Loucy (cell line): Measurements from ENCODE around the gene ATAD5.

Experiments used
- H2AFZ ChIP-seq: fragments of 200-600 bp; sonication (generic); 2 replicates; pipeline ENCODE4 v1.6.0; 2016; ENCODE audit warnings: antibody characterized with exemption, mild to moderate bottlenecking, low read length, moderate library complexity
- H3F3A ChIP-seq: fragments of 200-600 bp; 2 replicates; pipeline ENCODE4 v1.6.0; 2016; ENCODE audit warnings: antibody characterized with exemption, low read depth, mild to moderate bottlenecking
- H3K27me3 ChIP-seq: fragments of 200-600 bp; sonication (generic); 2 replicates; pipeline ENCODE4 v1.6.1; 2014; ENCODE audit warnings: low read length, mild to moderate bottlenecking; ENCODE audit not compliant: insufficient read depth, poor library complexity, severe bottlenecking
- H3K36me3 ChIP-seq: fragments of 200-600 bp; sonication (generic); 2 replicates; pipeline ENCODE4 v1.6.1; 2016; ENCODE audit warnings: low read length; ENCODE audit not compliant: insufficient read depth
- H3K4me1 ChIP-seq: fragments of 200-600 bp; sonication (generic); 2 replicates; pipeline ENCODE4 v1.5.1; 2014; ENCODE audit warnings: low read length, mild to moderate bottlenecking; ENCODE audit not compliant: insufficient read depth, poor library complexity, severe bottlenecking
- H3K4me2 ChIP-seq: fragments of 200-600 bp; sonication (generic); 2 replicates; pipeline ENCODE4 v1.6.0; 2014; ENCODE audit warnings: antibody characterized with exemption, low read length, low read depth, mild to moderate bottlenecking; ENCODE audit not compliant: poor library complexity, severe bottlenecking
- H3K4me3 ChIP-seq: fragments of 200-600 bp; sonication (generic); 2 replicates; pipeline ENCODE4 v1.5.1; 2014; ENCODE audit warnings: low read length, mild to moderate bottlenecking, mixed read lengths; ENCODE audit not compliant: poor library complexity, severe bottlenecking
- H3K79me2 ChIP-seq: fragments of 200-600 bp; sonication (generic); 2 replicates; pipeline ENCODE4 v1.6.1; 2014; ENCODE audit warnings: low read length; ENCODE audit not compliant: insufficient read depth
- H3K9ac ChIP-seq: fragments of 200-600 bp; sonication (generic); 2 replicates; pipeline ENCODE4 v1.6.0; 2014; ENCODE audit warnings: mild to moderate bottlenecking, low read depth, low read length, moderate library complexity; ENCODE audit not compliant: poor library complexity, severe bottlenecking
- H3K9me2 ChIP-seq: fragments of 200-600 bp; sonication (generic); replicated peaks from 2 replicates; pipeline ENCODE4 v1.6.1; 2016; ENCODE audit warnings: low read depth, low read length, mixed read lengths
- H3K9me3 ChIP-seq: fragments of 200-600 bp; sonication (generic); 2 replicates; pipeline ENCODE4 v1.6.1; 2014; ENCODE audit warnings: mild to moderate bottlenecking, antibody characterized with exemption, low read length, low read depth; ENCODE audit not compliant: insufficient read depth
- H4K20me1 ChIP-seq: fragments of 200-600 bp; sonication (generic); 2 replicates; pipeline ENCODE4 v1.6.0; 2014; ENCODE audit warnings: antibody characterized with exemption, low read length, mild to moderate bottlenecking; ENCODE audit not compliant: insufficient read depth, poor library complexity, severe bottlenecking
- CTCF ChIP-seq: fragments of 200-600 bp; sonication (generic); conservative IDR thresholded peaks from 2 replicates; pipeline ENCODE4 v1.5.1; 2014; ENCODE audit warnings: mild to moderate bottlenecking, antibody characterized with exemption, low read length
- EZH2phosphoT487 ChIP-seq: fragments of 200-600 bp; IDR thresholded peaks from 2 replicates; pipeline ENCODE4 v1.6.1; 2018; ENCODE audit warnings: antibody characterized with exemption, mild to moderate bottlenecking, moderate library complexity, borderline replicate concordance

Gene ATAD5

GRCh38 chr17:30796016-30796415 is 35.8 kb upstream of the ATAD5 start:
- TF ChIP-seq EZH2phosphoT487 (no peak), CTCF (no peak)
- no peaks in the 10 kb centered on the region for H3K9me3 ChIP-seq
- H4K20me1 ChIP-seq: no peaks in the 10 kb centered on the region
- no peak overlapping the region for H3K9ac ChIP-seq
- no peak overlapping the region for H3K4me2 ChIP-seq
- H3K36me3 ChIP-seq: peaks cover 66% of the 10 kb centered on the region
- no peaks in the 10 kb centered on the region for H3K79me2 ChIP-seq
- H3K27me3 ChIP-seq: no peaks in the 10 kb centered on the region
- no peaks in the 10 kb centered on the region for H3K4me1 ChIP-seq
- H3K9me2 ChIP-seq: no peaks in the 10 kb centered on the region
- H3F3A ChIP-seq: no peaks in the 10 kb centered on the region; the same call in 1 of the 2 replicates
- H3K4me3 ChIP-seq: no peak overlapping the region
- H2AFZ ChIP-seq: no peak overlapping the region

- Histone ChIP-seq H3K4me2 (no peak overlapping the region), H3F3A (no peaks in the 10 kb centered on the region), H3K4me1 (peaks cover 6% of the 10 kb centered on the region), H3K27me3 (no peaks in the 10 kb centered on the region), H2AFZ (no peak overlapping the region), H3K36me3 (peaks cover 56% of the 10 kb centered on the region; the same call in 1 of the 2 replicates), H3K4me3 (no peak overlapping the region), H3K9me3 (no peaks in the 10 kb centered on the region), H3K9ac (no peak overlapping the region), H3K79me2 (peaks cover 16% of the 10 kb centered on the region; the same call in 1 of the 2 replicates), H4K20me1 (no peaks in the 10 kb centered on the region), H3K9me2 (no peaks in the 10 kb centered on the region)
- TF ChIP-seq EZH2phosphoT487 (no peak), CTCF (no peak)
Measured at GRCh38 chr17:30801671-30802070, 30.1 kb upstream of the ATAD5 start.

GRCh38 chr17:30805944-30806456 is 25.8 kb upstream of the ATAD5 start:
- Histone ChIP-seq H3K9me2 (no peaks in the 10 kb centered on the region), H3K4me3 (no peak overlapping the region), H3K4me2 (no peak overlapping the region), H3K9me3 (no peaks in the 10 kb centered on the region), H3F3A (peaks cover 8% of the 10 kb centered on the region), H2AFZ (no peak overlapping the region), H4K20me1 (no peaks in the 10 kb centered on the region), H3K79me2 (peaks cover 42% of the 10 kb centered on the region), H3K4me1 (peaks cover 24% of the 10 kb centered on the region), H3K27me3 (no peaks in the 10 kb centered on the region), H3K9ac (no peak overlapping the region), H3K36me3 (peaks cover 35% of the 10 kb centered on the region; the same call in 1 of the 2 replicates)
- TF ChIP-seq CTCF (peak; percentile 52), EZH2phosphoT487 (no peak)
